Measurements from ENCODE around the gene RNASEH2C.
"Not testable (repeated sequence)": the region's sequence is repeated elsewhere in the genome, so short reads cannot be mapped to it uniquely, and the experiment has no call there.

Gene RNASEH2C

DNA sequence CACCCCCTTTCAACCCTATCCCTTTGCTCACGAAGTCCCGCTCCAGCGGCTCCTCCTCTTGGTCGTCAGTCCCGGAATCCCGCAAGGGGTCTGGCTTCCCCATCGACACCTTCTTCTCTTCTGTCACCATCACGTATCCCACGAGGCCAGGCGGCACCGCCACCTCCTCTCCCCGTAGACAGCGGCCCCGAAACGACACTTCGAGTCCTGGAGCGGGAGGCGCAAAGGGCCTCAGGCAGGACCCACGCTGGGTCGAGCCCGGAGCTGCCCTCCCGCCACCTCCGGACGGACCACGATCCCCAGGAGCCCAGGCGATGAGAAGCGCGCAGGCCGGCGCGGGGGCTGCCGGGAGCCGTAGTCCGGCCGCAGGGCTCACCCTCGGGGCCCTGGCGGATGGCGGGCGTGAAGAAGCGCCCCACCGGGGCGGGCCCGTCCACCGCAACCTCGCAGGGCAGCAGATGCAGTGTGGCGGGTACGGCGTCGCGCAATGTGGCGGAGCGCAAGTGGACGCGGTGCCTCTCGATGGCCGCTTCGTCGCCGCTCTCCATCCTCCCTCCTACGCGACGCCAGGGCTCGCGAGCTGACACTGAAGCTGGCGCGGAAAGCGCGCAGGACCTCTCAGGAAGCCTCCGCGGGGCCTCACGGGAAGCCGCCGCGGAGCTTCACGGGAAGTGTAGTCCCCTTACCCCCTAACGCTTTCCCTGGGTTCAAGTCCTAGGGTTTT lies at the start of gene RNASEH2C:
Gene RNASEH2C (minus strand): TSS at position 588 of the 724 bp plus-strand sequence. CDS start 40 bp downstream, at position 548.
- DNase-seq (ENCODE audit: low read depth in 2 of 2): peak; percentile 29 to 52

DNA sequence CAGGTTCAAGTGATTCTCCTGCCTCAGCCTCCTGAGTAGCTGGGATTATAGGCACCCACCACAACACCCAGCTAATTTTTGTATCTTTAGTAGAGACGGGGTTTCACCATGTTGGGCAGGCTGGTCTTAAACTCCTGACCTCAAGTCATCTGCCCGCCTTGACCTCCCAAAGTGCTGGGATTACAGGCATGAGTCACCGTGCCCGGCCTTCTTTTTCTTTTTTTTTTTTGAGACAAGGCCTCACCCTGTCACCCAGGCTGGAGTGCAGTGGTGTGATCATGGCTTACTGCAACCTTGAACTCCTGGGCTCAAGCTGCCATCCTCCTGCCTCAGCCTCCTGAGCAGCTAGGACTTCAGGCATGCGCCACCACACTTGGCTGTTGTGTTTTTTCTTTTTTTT lies 47.2 kb upstream of the RNASEH2C start:
- DNase-seq (ENCODE audit: low read depth in 2 of 2): not testable (repeated sequence)

DNA sequence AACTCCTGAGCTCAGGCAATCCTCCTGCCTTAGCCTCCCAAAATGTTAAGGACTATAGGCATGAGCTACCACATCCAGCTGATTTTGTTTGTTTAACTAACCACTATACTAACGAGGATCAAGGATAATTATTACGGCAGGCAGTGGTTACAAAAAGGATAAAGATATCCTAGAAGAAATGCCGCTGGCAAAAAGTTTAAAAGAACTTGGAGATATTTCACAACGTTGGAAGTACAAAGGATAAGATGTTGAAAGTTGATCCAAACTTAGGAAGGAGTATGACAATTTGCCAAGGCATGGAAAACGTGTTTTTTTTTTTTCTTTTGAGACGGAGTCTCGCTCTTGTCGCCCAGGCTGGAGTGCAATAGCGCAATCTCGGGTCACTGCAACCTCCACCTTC lies 46.8 kb upstream of the RNASEH2C start:
- no peak for DNase-seq (ENCODE audit: low read depth in 2 of 2)

DNA sequence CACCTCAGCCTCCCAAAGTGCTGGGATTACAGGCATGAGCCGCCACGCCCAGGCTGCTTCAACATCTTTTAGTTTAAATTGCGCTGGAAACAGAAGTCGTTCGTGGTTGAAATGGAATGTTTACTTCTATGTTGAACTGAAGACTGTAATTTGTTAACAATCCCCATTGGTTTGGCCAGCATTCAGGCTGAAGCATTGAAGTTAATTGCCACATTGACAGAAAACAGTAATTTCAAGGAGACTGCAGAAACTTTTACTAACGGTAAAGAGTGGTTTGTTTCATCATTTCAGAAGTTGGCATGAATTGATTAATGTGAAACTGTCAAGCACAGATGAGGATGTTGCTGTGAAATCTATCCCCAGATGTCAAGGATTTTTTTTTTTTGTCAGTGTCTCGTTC lies 45.9 kb upstream of the RNASEH2C start:
- no peak for DNase-seq (ENCODE audit: low read depth in 2 of 2)

DNA sequence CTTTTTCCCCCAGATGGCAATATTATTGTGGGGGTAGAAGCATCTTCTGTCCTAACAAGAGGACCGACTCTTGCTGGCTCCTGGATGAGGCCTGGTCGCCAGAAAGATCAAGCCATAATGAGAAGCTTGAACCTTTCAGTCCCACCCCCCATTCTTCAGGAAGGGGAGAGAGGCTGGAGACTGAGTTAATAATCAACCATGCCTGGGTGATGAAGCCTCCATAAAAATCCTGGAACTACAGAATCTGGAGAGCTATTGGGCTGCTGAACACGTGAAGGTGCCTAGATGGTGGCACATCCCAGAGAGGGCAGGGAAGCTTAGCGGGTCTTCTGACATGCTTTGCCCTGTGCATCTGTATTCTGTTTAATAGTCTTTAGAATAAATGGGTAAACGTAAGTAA lies 43.8 kb upstream of the RNASEH2C start:
- no peak for DNase-seq (ENCODE audit: low read depth in 2 of 2)

DNA sequence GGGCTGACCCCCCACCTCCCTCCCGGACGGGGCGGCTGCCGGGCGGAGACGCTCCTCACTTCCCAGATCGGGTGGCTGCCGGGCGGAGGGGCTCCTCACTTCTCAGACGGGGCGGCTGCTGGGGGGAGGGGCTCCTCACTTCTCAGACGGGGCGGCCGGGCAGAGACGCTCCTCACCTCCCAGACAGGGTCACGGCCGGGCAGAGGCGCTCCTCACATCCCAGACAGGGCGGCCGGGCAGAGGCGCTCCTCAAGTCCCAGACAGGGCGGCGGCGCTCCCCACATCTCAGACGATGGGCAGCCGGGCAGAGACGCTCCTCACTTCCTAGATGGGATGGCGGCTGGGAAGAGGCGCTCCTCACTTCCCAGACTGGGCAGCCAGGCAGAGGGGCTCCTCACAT lies 42.2 kb upstream of the RNASEH2C start:
- not testable (repeated sequence) for DNase-seq (ENCODE audit: low read depth in 2 of 2)

DNA sequence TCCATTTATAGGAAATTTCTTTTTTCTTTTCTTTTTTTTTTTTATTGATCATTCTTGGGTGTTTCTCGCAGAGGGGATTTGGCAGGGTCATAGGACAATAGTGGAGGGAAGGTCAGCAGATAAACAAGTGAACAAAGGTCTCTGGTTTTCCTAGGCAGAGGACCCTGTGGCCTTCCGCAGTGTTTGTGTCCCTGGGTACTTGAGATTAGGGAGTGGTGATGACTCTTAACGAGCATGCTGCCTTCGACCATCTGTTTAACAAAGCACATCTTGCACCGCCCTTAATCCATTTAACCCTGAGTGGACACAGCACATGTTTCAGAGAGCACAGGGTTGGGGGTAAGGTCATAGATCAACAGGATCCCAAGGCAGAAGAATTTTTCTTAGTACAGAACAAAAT lies 41.6 kb upstream of the RNASEH2C start:
- not testable (repeated sequence) for DNase-seq (ENCODE audit: low read depth in 2 of 2)

DNA sequence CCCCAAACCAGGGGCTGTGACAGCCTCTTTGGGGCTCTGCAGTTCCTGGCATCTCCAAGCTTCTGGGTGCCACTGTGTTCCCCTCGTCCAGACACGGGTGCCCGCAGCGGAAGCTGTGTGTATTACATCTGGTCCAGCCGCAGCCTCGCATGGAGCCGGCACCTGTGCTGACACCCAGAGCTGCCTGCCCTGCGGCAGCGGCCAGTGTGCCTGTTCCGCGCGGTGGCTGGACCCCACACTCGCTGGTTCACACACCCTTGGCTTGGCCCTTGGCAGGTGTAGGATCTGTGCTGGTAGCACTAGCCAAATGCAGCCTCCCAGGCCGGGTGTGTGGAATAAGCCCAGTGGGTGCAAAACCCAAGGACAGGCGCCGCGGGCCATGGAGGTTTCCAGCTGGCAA lies 24.5 kb upstream of the RNASEH2C start:
- no peak for DNase-seq (ENCODE audit: low read depth in 2 of 2)

DNA sequence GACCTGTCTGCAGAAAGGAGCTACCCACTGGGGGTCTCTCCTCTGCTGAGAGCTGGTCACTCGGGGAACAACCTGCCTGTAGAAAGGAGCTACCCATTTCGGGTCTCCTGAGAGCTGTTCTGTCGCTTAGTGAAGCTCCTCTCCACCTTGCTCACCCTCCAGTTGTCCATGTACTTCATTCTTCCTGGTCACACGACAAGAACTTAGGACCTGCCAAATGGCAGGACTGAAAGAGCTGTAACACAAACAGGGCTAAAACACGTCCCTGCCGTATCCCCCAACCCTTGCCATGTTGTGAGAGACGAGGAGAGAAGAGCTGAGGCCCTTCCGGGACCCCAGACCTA lies 24.1 kb upstream of the RNASEH2C start:
- DNase-seq (ENCODE audit: low read depth in 2 of 2): no peak

DNA sequence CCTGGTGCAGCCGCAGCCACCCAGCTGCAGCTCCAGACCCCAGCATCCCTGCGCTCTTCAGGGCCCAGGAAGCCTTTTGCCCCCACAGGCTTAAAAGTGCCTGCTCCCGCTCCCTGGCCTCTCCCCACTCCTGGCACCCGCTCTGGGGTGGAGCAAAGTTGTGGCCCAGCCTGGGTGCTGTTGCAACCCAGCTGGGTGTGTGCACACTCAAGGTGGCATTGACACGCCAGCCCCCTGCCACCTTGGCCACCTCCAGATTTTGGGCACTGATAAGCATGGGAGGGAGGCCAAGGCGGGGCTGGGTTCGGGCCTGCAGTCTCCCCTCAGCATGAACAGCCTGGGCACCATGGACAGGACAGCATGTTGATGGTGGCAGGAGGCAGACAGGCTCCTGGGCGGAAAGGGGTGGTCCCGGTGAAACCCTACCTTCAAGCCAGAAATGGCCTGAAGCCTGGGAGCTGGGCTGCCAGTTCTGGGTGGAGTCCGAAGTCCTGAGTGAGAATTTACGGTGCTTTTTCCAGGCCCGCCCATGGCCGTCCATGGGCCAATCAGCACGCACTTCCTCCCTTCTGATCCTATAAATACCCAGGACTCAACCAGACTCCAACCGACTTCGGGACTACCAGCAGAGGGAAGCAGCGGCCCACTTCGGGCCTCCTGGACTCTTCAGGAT lies 23.6 kb upstream of the RNASEH2C start:
- no peak for DNase-seq (ENCODE audit: low read depth in 2 of 2)

DNA sequence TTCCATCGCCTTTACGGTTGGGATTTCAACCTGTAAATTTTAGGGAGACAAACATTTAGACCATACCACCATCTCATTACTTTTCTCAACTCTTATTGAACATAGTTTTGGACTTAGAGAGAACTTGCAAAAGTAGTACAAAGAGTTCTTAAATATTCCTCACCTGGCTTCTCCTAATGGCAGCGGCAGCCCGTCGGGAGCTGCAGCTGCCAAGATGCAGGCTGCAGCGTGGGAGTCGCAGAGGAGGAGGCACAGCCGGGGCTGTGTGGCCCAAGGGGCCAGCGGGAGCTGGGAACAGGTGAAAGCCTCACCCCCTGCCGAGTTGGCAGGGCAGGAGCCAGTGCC lies 23.1 kb upstream of the RNASEH2C start:
- DNase-seq (ENCODE audit: low read depth in 2 of 2): no peak

DNA sequence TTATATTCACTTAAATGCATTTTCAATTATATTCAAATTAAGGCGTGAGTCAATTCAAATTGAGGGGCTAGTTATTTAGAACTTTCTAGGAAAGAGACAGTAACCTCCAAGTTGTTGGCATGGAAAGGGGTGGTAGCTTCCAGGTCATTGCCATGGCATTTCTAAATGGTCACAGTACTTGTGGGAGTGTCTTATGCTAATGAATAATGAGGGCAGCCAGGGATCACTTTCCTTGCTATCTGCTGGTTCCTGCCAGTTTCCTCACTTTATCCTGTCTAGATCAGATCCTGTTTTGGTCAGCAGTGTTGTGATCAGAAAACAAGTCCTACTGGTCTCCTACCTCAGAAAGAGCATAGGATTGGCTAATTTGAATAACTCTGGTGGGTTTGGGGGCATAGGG lies 21.8 kb upstream of the RNASEH2C start:
- DNase-seq (ENCODE audit: low read depth in 2 of 2): no peak

DNA sequence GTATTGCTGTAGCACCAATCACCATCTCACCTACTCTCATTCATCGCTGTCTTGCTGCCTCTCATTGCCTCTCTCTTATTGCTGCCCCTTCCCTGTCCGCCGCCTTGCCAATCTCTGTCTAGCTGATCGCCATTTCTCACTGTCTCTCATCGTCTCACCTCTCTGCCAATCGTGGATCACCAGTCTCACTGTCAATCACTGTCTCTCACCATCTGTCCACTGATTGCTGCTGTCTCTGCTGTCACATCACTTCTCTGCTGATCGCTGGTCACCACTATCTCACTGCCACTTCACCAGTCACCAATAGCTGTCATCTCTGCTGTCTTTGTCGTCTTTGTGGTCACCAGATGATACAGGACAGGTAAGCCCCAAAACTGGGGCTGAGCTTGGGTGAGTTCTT lies 20.6 kb upstream of the RNASEH2C start:
- no peak for DNase-seq (ENCODE audit: low read depth in 2 of 2)

DNA sequence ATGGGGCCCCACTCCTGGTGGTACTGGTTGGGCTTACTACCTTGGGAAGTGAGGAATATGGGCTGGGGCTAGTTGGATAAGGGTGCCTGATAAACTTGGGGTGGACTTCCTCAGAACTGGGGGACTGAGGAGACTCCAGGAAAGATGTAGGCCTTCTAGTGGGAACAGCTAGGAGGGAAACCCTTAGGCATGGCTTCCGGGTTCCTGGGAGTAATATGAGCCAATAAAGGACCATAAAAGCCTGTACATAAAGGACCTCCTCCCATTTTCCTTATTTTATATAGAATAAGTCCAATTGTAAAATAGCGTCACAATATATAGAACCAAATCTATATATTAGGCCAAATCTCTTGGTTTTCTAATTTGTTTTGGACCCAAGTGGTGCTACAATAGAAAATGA lies 18.4 kb upstream of the RNASEH2C start:
- DNase-seq (ENCODE audit: low read depth in 2 of 2): no peak

DNA sequence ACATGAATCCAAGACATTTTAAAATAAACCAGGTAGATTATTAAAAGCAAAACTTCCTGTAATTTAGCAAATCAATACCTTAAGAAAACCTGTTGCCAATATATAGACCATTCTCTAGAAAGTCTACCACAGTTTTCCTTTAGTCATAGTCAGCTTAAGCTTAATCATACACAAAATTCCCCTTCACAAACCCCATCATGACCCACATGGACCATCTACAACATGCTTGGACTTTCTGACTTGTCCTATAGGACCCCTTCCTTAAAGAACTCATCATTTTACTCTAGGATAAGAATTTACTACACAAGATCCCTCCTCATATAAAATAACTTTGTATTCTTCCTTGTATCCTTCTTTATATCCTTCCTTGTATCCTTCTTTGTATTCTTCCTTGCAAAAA lies 16.2 kb upstream of the RNASEH2C start:
- no peak for DNase-seq (ENCODE audit: low read depth in 2 of 2)

DNA sequence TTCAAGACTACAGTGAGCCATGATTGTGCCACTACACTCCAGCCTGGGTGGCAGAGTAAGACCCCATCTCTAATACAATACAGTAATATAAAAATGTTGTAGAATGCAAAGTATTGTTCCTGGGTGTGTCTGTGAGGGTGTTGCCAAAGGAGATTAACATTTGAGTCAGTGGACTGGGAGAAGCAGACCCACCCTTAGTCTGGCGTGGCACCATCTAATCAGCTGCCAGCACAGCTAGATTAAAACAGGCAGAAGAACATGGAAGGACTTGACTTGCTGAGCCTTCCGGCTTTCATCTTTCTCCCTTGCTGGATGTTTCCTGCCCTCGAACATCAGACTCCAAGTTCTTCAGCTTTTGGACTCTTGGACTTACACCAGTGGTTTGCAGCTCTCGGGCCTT lies 14.5 kb upstream of the RNASEH2C start:
- DNase-seq (ENCODE audit: low read depth in 2 of 2): not testable (repeated sequence)

DNA sequence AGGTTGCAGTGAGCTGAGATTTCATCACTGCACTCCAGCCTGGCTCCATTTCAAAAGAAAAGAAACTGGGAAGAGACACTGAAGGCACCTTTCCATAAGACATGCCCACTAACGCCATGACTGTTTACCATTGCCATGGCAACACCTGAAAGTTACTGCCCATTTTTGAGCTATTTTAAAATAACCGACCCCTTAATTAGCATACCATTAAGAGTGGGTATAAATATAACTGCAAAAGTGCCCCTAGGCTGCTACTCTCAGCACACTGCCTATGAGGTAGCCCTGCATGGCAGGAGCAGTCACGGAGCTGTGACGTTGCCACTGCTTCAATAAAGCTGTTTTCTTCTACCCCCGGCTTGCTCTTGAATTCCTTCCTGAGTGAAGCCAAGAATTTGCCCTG lies 9.9 kb upstream of the RNASEH2C start:
- DNase-seq (ENCODE audit: low read depth in 2 of 2): no peak

DNA sequence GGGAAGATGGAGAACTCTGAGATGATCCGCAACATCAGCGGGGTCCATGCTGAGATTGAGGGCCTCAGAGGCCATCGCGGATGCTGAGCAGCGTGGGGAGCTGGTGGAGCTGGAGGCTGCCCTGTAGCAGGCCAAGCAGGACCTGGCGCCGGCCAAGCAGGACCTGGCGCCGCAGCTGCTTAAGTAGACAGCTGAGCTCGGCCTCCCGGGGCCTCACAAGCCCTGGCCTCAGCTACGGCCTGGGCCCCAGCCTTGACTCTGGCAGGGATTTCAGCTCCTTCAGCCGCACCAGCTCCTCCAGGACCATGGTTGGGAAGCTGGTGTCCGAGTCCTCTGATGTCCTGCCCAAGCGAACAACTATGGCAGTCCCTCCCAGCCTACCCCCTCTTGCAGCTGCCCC lies 7.3 kb upstream of the RNASEH2C start:
- no peak for DNase-seq (ENCODE audit: low read depth in 2 of 2)

DNA sequence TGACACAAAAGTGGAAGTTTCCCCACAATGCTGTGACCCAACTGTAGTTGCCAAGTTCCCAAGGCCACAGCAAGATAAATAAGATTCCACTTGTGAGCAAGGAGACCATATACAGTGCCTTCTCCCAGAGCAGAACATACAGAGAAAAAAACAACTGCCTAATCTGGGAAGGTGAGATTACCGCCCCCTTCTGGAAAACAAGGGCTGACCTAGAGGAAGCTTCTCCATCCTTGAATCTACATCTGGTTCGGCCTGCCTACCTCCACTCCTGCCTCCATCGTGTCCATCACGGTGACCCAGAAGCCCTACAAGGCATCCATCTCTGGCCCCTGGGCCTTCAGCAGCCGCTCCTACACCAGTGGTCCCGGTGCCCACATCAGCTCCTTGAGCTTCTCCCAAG lies 6.1 kb upstream of the RNASEH2C start:
- DNase-seq (ENCODE audit: low read depth in 2 of 2): no peak

DNA sequence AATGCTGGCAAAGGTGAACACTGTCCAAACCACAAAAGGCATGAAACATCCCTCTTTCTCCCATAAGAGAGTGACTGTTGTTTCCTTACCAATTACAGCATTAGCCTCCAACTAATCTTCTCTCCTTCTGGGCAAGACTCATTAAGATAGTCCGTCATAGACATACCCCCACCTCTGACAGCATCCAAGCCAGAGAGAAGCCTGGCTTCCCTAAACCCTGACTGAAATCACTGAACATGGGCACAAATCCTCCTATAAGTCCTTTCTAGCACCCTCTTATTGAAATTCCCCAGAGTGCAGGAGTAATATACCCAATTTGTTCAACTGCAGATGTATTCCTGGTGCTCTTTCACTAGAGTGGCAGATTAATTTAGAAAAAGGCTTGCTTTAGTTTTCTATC lies 1.7 kb upstream of the RNASEH2C start:
- no peak for DNase-seq (ENCODE audit: low read depth in 2 of 2)

DNA sequence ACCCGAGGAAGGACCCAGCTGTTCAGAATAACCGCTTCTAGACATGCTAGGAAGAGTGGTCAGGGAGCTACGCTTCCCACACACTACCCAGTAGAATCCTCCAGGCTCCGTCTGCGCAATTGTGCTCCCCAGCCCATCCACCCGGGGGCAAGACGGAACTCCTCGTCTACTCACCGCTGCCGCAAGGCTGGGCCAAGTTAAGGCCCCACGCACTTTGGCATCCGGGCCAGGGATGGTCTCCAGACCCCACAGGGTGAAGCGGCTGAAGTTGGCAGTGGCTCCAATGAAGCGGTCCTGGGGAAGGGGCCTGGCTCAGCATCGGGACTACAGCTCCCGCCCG lies 757 bp downstream of the RNASEH2C start:
- DNase-seq (ENCODE audit: low read depth in 2 of 2): no peak

DNA sequence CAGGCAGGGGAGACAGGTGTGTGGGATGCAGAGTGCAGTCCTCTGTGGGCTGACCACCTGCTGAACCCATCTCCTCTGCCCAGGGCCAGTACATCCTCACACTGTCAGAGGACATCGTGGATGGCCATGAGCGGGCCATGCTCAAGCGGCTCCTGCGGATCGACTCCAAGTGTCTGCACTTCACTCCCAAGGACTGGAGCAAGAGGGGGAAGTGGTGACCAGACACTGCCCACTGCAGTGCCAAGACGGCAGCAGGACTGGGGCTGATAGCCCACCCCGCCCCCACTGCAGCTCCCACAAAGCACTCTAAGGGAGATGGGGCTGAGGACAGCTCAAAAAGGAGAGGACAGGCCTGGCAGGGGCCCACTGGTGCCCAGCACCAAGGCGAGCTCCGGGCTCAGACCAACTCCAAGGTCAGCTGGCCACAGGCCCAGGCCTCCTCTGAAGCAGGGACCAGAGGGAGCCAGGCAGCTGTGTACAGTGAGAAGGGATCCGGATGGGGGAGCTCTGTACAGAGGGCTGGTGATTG lies 1.6 kb downstream of the RNASEH2C start:
- no peak for DNase-seq (ENCODE audit: low read depth in 2 of 2)

DNA sequence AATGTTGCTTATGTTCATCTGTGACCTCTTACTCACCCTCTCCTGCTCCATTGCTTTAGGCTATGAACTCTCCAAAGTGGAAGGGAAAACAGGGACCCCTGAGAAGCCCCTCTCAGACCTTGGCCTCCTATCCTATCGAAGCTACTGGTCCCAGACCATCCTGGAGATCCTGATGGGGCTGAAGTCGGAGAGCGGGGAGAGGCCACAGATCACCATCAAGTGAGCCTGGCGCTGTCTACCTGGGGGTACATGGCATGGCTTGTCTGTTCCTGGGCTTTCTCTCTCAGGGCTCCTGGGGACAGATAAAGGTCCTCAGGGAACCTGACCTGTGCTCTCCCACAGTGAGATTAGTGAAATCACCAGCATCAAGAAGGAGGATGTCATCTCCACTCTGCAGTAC lies 2.1 kb downstream of the RNASEH2C start:
- no peak for DNase-seq (ENCODE audit: low read depth in 2 of 2)

DNA sequence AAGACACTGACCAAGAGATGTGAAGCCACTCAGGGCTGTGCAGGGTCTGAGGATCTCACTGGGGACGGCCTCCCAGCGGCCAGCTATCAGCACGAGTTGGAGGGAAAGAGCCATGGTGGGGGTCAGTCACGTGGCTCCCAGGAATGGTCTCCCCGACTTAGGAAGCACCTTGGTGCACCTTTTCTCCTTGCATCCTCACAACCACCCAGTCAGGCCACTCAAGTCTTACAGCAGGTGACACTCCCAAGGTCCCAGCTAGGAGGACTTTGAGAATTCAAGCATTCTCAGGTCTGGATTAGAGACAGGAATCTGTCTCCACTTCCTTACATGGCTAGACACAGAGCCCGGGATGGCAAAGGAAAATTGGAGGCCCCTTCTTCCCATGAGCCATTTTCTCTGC lies 2.7 kb downstream of the RNASEH2C start:
- no peak for DNase-seq (ENCODE audit: low read depth in 2 of 2)

Data from stimulated activated CD4-positive, alpha-beta T cell treated with anti-CD3 and anti-CD28 coated beads, Interleukin-1b, Interleukin-23, amount 100 ng/mL, for 1 hour (primary cell).